HG02571 (cell line): ENCODE data around the gene LRCH1.

Experiments used
- ATAC-seq: cut with Tn5 transposase; IDR thresholded peaks from one replicate; pipeline ENCODE4 v1.9.1; 2021; ENCODE audit warnings: mild to moderate bottlenecking, moderate library complexity; ENCODE audit not compliant: unreplicated experiment

Gene LRCH1

GRCh38 chr13:46561691-46562090 is 8.7 kb downstream of the LRCH1 start:
- no peak for ATAC-seq

DNA sequence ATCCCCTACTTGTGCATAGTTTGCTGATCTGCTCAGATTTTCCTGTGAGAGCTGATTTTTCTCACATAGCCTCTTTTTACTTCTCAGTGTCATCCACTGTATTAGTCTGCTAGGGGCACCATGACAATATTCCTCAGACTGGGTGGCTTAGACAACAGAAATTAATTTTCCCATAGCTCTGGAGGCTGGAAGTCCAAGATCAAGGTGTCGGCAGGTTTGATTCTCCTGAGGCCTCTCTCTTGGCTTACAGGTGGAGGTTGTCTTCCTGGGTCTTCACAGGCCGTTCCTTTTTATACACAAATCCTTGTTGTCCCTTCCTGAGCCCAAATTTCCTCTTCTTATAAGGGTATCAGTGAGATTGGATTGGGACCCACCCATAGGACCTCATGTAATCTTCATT is 9.2 kb downstream of the LRCH1 start:
- ATAC-seq: no peak

GRCh38 chr13:46562581-46562980 is 9.6 kb downstream of the LRCH1 start:
- no peak for ATAC-seq

GRCh38 chr13:46565808-46566750 is 13.1 kb downstream of the LRCH1 start:
- ATAC-seq: no peak

DNA sequence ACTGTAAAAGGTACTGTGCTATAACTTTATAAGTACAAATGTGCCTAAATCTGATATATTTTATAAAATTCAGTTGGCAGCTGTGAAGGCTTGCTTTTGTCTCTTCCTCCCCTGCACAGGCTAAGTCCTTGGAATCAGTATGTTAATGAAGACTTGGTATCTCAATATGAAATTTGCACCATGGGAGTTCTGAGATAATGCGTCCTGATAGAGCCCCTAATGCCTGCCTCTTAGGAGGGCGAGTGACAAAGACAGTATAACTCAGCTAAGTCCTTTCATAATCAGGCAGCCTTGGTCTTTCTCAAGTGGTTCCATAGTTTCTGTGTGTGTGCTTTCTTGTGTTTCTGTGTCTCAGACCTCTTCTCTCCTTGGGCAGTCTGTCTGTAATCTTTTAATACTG is 14.7 kb downstream of the LRCH1 start:
- ATAC-seq: no peak

- ATAC-seq: no peak
Measured at GRCh38 chr13:46569456-46569855, 16.5 kb downstream of the LRCH1 start.

GRCh38 chr13:46570273-46570672 is 17.3 kb downstream of the LRCH1 start:
- no peak for ATAC-seq

- peak; percentile 62 for ATAC-seq
Measured at GRCh38 chr13:46571189-46571908, 18.4 kb downstream of the LRCH1 start.

DNA sequence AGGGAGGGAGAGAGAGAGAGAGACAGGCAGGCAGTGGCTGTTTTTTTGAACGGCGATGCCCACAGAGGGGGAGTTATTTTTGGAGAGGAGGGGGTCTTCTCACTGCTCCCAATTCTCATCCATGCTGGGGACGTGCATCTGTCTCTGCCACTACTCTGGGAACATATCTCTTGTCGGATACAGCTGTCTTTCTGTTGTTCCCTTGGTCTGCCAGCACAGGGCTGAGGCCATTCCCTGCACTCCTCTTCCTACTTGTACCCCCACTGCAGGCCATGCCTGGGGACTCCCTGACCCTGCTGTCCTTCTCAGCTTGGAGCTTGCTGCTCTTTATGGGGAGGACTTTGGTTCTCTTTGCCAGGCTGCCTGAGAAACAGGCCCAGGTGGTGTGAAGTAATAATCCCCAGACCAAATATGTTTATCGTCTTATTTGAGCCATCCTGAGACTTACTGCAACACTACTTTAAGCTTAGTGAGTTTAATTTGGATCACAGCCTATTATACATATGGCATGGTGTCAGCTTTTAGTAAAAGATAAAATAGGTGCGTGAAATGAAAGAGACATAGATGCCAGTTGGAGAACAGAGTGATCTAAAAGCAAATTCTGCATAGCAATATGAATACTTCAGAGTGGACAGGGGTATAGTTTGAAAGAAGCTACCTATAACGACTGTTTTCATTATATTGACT is 19.1 kb downstream of the LRCH1 start:
- no peak for ATAC-seq

DNA sequence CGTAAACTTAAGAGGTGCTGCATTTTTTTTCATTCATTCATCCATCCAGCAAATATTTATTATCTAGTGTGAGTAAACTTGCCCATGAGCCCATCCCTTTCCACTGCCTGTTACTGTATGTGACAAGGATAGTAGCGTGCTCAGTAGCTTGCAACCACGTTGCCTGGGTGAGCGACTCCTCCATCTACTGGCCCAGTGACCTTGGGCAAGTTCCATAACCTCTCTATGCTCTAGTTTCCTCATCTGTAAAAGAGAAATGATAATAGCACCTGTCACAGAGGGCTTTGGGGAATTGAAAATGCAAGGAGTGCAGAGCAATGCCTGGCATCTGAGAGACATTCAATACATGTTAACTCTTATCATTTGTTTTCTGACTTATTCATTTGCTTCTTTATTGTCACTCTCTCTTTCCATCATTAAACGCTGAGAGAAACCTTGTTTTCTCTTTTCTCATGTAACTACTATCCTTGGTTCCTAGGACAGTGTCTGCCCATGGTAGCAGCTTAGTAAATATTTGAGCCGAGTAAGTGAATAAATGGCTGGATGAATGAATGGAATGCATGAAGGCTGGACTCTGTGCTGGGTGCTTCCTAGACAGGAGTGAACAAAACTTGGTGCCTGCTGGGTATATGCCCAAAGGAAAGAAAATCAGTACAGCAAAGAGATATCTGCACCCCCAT is 19.9 kb downstream of the LRCH1 start:
- peak; percentile 41 for ATAC-seq

GRCh38 chr13:46575301-46575771 is 22.4 kb downstream of the LRCH1 start:
- ATAC-seq: peak; percentile 33

DNA sequence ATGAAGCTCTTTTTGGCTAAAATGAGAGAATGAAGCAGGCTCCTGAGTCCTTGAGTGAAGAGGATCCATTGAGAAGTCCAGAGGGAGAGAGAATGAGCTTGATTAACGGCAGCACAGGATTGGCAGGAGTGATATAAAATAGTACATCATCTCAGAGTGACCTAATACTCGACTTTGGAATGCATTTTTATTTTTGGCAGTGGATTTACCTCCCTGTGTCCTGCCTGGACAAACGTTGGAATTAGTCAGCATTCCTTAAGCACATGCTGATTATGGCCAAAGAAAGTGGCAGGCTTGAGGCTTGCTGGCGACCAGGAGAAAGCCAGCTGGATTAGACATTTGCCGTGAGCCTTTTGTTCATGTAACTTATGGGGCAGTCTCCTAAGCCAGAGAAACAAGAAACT is 22.9 kb downstream of the LRCH1 start:
- ATAC-seq: no peak

GRCh38 chr13:46576762-46577161 is 23.8 kb downstream of the LRCH1 start:
- no peak for ATAC-seq

- peak; percentile 8 for ATAC-seq
Measured at GRCh38 chr13:46577696-46578589, 25.0 kb downstream of the LRCH1 start.

DNA sequence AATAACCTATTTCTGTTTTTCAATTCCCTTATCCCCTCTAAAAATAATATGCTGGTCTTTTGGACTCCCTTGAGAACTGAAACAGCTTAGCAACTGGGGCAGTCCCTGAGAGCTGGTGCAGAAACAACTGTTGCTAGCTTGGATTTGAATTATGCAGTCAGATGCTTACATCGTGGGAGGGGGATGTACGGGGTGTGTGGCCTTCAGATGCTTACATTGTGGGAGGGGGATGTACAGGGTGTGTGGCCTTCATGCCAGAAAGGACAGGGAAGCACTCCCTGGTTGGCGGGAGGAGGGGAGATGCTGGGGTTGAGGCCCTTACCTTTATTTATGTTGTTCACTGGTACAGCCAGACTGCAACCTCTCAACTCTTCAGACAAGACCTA is 25.6 kb downstream of the LRCH1 start:
- ATAC-seq: peak; percentile 48

DNA sequence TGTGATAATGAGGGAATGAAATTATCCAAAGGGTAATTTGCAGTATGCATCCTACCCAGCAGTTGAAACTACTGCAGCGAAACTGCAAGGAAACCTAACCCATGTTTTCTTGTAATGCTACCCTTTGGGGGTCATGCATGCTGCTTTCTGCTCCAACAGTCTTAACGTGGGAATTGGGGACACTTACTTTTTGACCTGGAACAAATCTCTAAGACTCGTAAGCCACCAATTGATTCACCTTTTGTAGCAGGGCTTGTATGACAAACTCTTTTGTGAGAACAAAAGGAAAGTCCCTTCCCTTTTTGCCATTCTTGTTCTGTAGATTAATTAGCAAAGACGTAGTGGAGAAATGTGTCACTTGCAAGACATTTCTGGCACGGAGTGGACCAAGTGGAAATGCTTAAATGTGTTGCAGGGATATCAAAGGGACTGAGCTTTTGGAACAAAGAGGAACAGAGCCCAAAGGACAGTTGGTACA is 27.4 kb downstream of the LRCH1 start:
- no peak for ATAC-seq

GRCh38 chr13:46582190-46582589 is 29.2 kb downstream of the LRCH1 start:
- no peak for ATAC-seq

DNA sequence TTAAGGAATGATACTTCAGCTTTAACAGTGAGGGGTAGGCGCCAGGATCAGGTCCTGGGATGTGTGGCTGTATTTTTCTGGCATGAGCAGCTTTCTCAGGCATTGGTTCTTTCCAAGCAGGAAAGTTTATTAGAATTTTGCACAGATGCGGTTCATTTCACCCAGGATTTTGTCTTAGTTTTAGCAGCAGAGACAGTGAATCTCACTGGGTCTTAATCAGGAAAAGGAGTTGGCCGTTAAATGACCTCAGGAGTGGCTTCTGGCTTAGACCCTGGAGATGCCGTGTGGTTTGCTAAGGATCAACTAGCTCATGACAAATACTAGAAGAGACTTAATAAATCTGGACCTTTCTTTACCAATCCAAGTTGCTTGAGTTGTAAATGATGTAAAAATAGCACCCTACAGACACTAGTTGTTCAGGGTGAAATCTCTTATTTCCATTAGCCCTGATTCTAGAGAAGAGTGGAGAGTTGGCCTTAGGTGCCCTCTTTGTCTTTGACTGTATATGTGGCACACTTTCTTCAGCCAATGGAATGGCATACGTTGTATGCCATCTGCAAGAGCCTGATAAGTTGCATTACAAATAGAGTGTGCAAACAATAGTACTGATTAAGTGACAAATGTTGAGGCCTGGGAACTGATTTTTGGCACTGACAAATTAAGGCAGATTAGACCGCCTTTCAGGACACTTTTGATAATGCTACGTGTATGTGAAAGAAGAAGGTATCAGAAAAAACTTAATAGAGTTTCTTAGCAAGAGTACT is 34.0 kb downstream of the LRCH1 start:
- ATAC-seq: no peak
